ENCODE results near the gene SLC22A17.
A peak's percentile ranks its signal among the peaks of the same experiment; 100 is the strongest.
"Not testable (repeated sequence)": the region's sequence is repeated elsewhere in the genome, so short reads cannot be mapped to it uniquely, and the experiment has no call there.

The SLC22A17 gene

GRCh38 chr14:23326491-23327332, 26.0 kb downstream of the SLC22A17 start:
- no peak overlapping the region for H2AK5ac ChIP-seq (ENCODE audit: low read length, severe bottlenecking)
- H2BK120ac ChIP-seq (ENCODE audit: low read depth, low read length) = no peak overlapping the region
- no peak overlapping the region for H3K14ac ChIP-seq (ENCODE audit: low read length in 2 of 2)
- H3K9me3 ChIP-seq (ENCODE audit: control insufficient read depth, low read length) = no peaks in the 10 kb centered on the region
- H2BK12ac ChIP-seq (ENCODE audit: low read length in 2 of 2) = no peak overlapping the region
- peaks cover 8% of the 10 kb centered on the region for H3K79me1 ChIP-seq (replicated peaks; ENCODE audit: low read length, poor library complexity, severe bottlenecking)
- H2BK15ac ChIP-seq (ENCODE audit: low read depth, poor library complexity, severe bottlenecking) = no peak overlapping the region
- H2AFZ ChIP-seq (ENCODE audit: low read depth, low read length) = no peak overlapping the region
- DNase-seq = no peak
- peaks cover 8% of the 10 kb centered on the region for H3K4me1 ChIP-seq (ENCODE audit: control insufficient read depth, insufficient read depth, low read depth, low read length)
- peaks cover 0 to 7% of the 10 kb centered on the region in 2 experiments for H3K27me3 ChIP-seq (ENCODE audit: control insufficient read depth in 1 of 2, insufficient read depth in 1 of 2, low read length in 2 of 2)
- no peak overlapping the region for H3K18ac ChIP-seq (ENCODE audit: low read depth in 1 of 2, low read length in 2 of 2)
- no peak overlapping the region for H3K9ac ChIP-seq (ENCODE audit: low read length)
- no peak overlapping the region for H2BK5ac ChIP-seq (ENCODE audit: low read depth, low read length, poor library complexity, severe bottlenecking)
- H4K91ac ChIP-seq (ENCODE audit: low read length) = no peak overlapping the region
- H3K4me2 ChIP-seq (ENCODE audit: low read length, poor library complexity, severe bottlenecking) = no peak overlapping the region
- 89% methylated on average over 12 of the region's 13 CpGs for WGBS
- H4K8ac ChIP-seq (ENCODE audit: low read length) = no peak overlapping the region
- H3K4ac ChIP-seq (ENCODE audit: low read depth in 1 of 2, low read length in 2 of 2) = no peak overlapping the region
- no peak overlapping the region for H3K4me3 ChIP-seq (ENCODE audit: insufficient read depth in 1 of 2, low read depth in 1 of 2, low read length in 2 of 2)
- H3K36me3 ChIP-seq (ENCODE audit: control insufficient read depth in 1 of 2, insufficient read depth in 2 of 2, low read depth in 1 of 2, low read length in 2 of 2) = peaks cover 22 to 35% of the 10 kb centered on the region in 2 experiments
- H3K23ac ChIP-seq (ENCODE audit: low read length in 2 of 2) = no peak overlapping the region
- no peak overlapping the region for H3K27ac ChIP-seq (ENCODE audit: low read length, poor library complexity, severe bottlenecking)

GRCh38 chr14:23325746-23326145, 26.9 kb downstream of the SLC22A17 start:
- H2BK5ac ChIP-seq (ENCODE audit: low read depth, low read length, poor library complexity, severe bottlenecking); H3K14ac ChIP-seq (ENCODE audit: low read length in 2 of 2): not testable (repeated sequence)

GRCh38 chr14:23324993-23325392, 27.7 kb downstream of the SLC22A17 start:
- DNase-seq = no peak
- 100% methylated on average over 4 of the region's 7 CpGs for WGBS
- Histone ChIP-seq H4K8ac (ENCODE audit: low read length) (no peak overlapping the region), H3K4ac (ENCODE audit: low read depth in 1 of 2, low read length in 2 of 2) (no peak overlapping the region), H2BK15ac (ENCODE audit: low read depth, poor library complexity, severe bottlenecking) (no peak overlapping the region), H3K4me3 (ENCODE audit: insufficient read depth in 1 of 2, low read depth in 1 of 2, low read length in 2 of 2) (no peak overlapping the region), H3K4me1 (ENCODE audit: control insufficient read depth, insufficient read depth, low read depth, low read length) (peaks cover 13% of the 10 kb centered on the region), H2BK5ac (ENCODE audit: low read depth, low read length, poor library complexity, severe bottlenecking) (no peak overlapping the region), H3K4me2 (ENCODE audit: low read length, poor library complexity, severe bottlenecking) (no peak overlapping the region), H2AK5ac (ENCODE audit: low read length, severe bottlenecking) (no peak overlapping the region), H3K27ac (ENCODE audit: low read length, poor library complexity, severe bottlenecking) (no peak overlapping the region), H3K14ac (ENCODE audit: low read length in 2 of 2) (no peak overlapping the region), H3K79me1 (replicated peaks; ENCODE audit: low read length, poor library complexity, severe bottlenecking) (peaks cover 8% of the 10 kb centered on the region), H3K23ac (ENCODE audit: low read length in 2 of 2) (no peak overlapping the region), H3K18ac (ENCODE audit: low read depth in 1 of 2, low read length in 2 of 2) (no peak overlapping the region), H2BK120ac (ENCODE audit: low read depth, low read length) (no peak overlapping the region), H3K36me3 (ENCODE audit: control insufficient read depth in 1 of 2, insufficient read depth in 2 of 2, low read depth in 1 of 2, low read length in 2 of 2) (peaks cover 27 to 41% of the 10 kb centered on the region in 2 experiments), H4K91ac (ENCODE audit: low read length) (no peak overlapping the region), H3K9ac (ENCODE audit: low read length) (peak overlapping the region; percentile 3), H3K9me3 (ENCODE audit: control insufficient read depth, low read length) (no peaks in the 10 kb centered on the region), H2AFZ (ENCODE audit: low read depth, low read length) (no peak overlapping the region), H2BK12ac (ENCODE audit: low read length in 2 of 2) (no peak overlapping the region), H3K27me3 (ENCODE audit: control insufficient read depth in 1 of 2, insufficient read depth in 1 of 2, low read length in 2 of 2) (no peaks in the 10 kb centered on the region)

More at GRCh38 chr14:23325746-23326145, 26.9 kb downstream of the SLC22A17 start:
- not testable (repeated sequence) for H4K8ac ChIP-seq (ENCODE audit: low read length); H3K4me1 ChIP-seq (ENCODE audit: control insufficient read depth, insufficient read depth, low read depth, low read length); H2AFZ ChIP-seq (ENCODE audit: low read depth, low read length); H3K4ac ChIP-seq (ENCODE audit: low read depth in 1 of 2, low read length in 2 of 2); H3K9me3 ChIP-seq (ENCODE audit: control insufficient read depth, low read length); H2BK15ac ChIP-seq (ENCODE audit: low read depth, poor library complexity, severe bottlenecking); H2BK12ac ChIP-seq (ENCODE audit: low read length in 2 of 2); H4K91ac ChIP-seq (ENCODE audit: low read length); H2AK5ac ChIP-seq (ENCODE audit: low read length, severe bottlenecking); H2BK120ac ChIP-seq (ENCODE audit: low read depth, low read length); H3K27ac ChIP-seq (ENCODE audit: low read length, poor library complexity, severe bottlenecking); H3K9ac ChIP-seq (ENCODE audit: low read length); DNase-seq; H3K4me3 ChIP-seq (ENCODE audit: insufficient read depth in 1 of 2, low read depth in 1 of 2, low read length in 2 of 2); H3K4me2 ChIP-seq (ENCODE audit: low read length, poor library complexity, severe bottlenecking); H3K79me1 ChIP-seq (replicated peaks; ENCODE audit: low read length, poor library complexity, severe bottlenecking); H3K23ac ChIP-seq (ENCODE audit: low read length in 2 of 2); H3K27me3 ChIP-seq (ENCODE audit: control insufficient read depth in 1 of 2, insufficient read depth in 1 of 2, low read length in 2 of 2); H3K18ac ChIP-seq (ENCODE audit: low read depth in 1 of 2, low read length in 2 of 2)
- WGBS = 95% methylated on average over 4 of the region's 5 CpGs
- peaks cover 22 to 35% of the 10 kb centered on the region in 2 experiments for H3K36me3 ChIP-seq (ENCODE audit: control insufficient read depth in 1 of 2, insufficient read depth in 2 of 2, low read depth in 1 of 2, low read length in 2 of 2)

DNA sequence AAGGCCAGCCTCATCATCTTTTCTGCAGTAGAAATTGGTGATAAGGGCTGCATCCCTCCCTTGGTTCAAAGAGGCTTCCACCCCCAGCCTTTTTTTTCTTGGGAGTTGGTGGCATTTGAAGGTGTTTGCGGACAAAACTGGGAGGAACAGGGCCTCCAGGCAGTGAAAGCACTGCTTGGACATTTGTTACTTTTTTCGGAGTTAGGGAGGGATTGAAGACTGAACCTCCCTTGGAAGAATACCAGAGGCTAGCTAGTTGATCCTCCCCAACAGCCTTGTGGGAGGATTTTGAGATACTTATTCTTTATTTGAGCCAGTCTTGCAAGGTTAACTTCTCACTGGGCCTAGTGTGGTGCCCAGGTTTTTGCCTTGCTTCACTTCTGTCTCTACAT, 28.2 kb downstream of the SLC22A17 start:
- no peak overlapping the region for H3K4me3 ChIP-seq (ENCODE audit: insufficient read depth in 1 of 2, low read depth in 1 of 2, low read length in 2 of 2)
- H2BK15ac ChIP-seq (ENCODE audit: low read depth, poor library complexity, severe bottlenecking) = no peak overlapping the region
- no peak overlapping the region for H2AFZ ChIP-seq (ENCODE audit: low read depth, low read length)
- H3K9me3 ChIP-seq (ENCODE audit: control insufficient read depth, low read length) = no peaks in the 10 kb centered on the region
- no peak overlapping the region for H3K14ac ChIP-seq (ENCODE audit: low read length in 2 of 2)
- H4K91ac ChIP-seq (ENCODE audit: low read length) = no peak overlapping the region
- H3K4me2 ChIP-seq (ENCODE audit: low read length, poor library complexity, severe bottlenecking) = no peak overlapping the region
- no peaks in the 10 kb centered on the region for H3K27me3 ChIP-seq (ENCODE audit: control insufficient read depth in 1 of 2, insufficient read depth in 1 of 2, low read length in 2 of 2)
- peaks cover 10% of the 10 kb centered on the region for H3K79me1 ChIP-seq (replicated peaks; ENCODE audit: low read length, poor library complexity, severe bottlenecking)
- 97% methylated on average over 2 of the region's 2 CpGs for WGBS
- H3K4ac ChIP-seq (ENCODE audit: low read depth in 1 of 2, low read length in 2 of 2) = no peak overlapping the region
- H3K23ac ChIP-seq (ENCODE audit: low read length in 2 of 2) = no peak overlapping the region
- H3K27ac ChIP-seq (ENCODE audit: low read length, poor library complexity, severe bottlenecking) = no peak overlapping the region
- H2BK12ac ChIP-seq (ENCODE audit: low read length in 2 of 2) = no peak overlapping the region
- H2AK5ac ChIP-seq (ENCODE audit: low read length, severe bottlenecking) = no peak overlapping the region
- peaks cover 13% of the 10 kb centered on the region for H3K4me1 ChIP-seq (ENCODE audit: control insufficient read depth, insufficient read depth, low read depth, low read length)
- peak overlapping the region; percentile 3 for H3K9ac ChIP-seq (ENCODE audit: low read length)
- peaks cover 30 to 46% of the 10 kb centered on the region in 2 experiments for H3K36me3 ChIP-seq (ENCODE audit: control insufficient read depth in 1 of 2, insufficient read depth in 2 of 2, low read depth in 1 of 2, low read length in 2 of 2)
- H4K8ac ChIP-seq (ENCODE audit: low read length) = no peak overlapping the region
- H2BK5ac ChIP-seq (ENCODE audit: low read depth, low read length, poor library complexity, severe bottlenecking) = no peak overlapping the region
- no peak overlapping the region for H2BK120ac ChIP-seq (ENCODE audit: low read depth, low read length)
- DNase-seq = no peak
- H3K18ac ChIP-seq (ENCODE audit: low read depth in 1 of 2, low read length in 2 of 2) = no peak overlapping the region

All from mesenchymal stem cell (in vitro differentiated cells and primary cell).